GM03348 (cell line): ENCODE results near the gene FAM171A2.

ENCODE experiments used
- DNase-seq: peaks from one replicate; pipeline ENCODE4 v3.0.0; 2012; ENCODE audit warnings: low spot score

FAM171A2 gene

GRCh38 chr17:44323359-44324091, 40.1 kb downstream of the FAM171A2 start:
- DNase-seq: no peak

GRCh38 chr17:44322236-44322895, 41.3 kb downstream of the FAM171A2 start:
- DNase-seq: no peak

- no peak for DNase-seq
These were observed 42.2 kb downstream of the FAM171A2 start for GRCh38 chr17:44321246-44322120.

- DNase-seq: no peak
These were observed 43.6 kb downstream of the FAM171A2 start for GRCh38 chr17:44320066-44320465.

GRCh38 chr17:44318077-44318892, 45.4 kb downstream of the FAM171A2 start:
- DNase-seq: no peak

- no peak for DNase-seq
These were observed 46.1 kb downstream of the FAM171A2 start for GRCh38 chr17:44317545-44317944.

GRCh38 chr17:44315760-44316731, 47.6 kb downstream of the FAM171A2 start:
- no peak for DNase-seq

GRCh38 chr17:44314869-44315661, 48.6 kb downstream of the FAM171A2 start:
- peak; percentile 67 for DNase-seq

GRCh38 chr17:44314524-44314868, 49.2 kb downstream of the FAM171A2 start:
- DNase-seq: no peak

GRCh38 chr17:44314031-44314430, 49.6 kb downstream of the FAM171A2 start:
- DNase-seq: no peak

- no peak for DNase-seq
These were observed 51.1 kb downstream of the FAM171A2 start for GRCh38 chr17:44312396-44313104.

- DNase-seq: no peak
These were observed 52.0 kb downstream of the FAM171A2 start for GRCh38 chr17:44311562-44312181.

- no peak for DNase-seq
These were observed 52.9 kb downstream of the FAM171A2 start for GRCh38 chr17:44310609-44311376.

GRCh38 chr17:44310188-44310587, 53.5 kb downstream of the FAM171A2 start:
- DNase-seq: no peak

- DNase-seq: no peak
These were observed 54.2 kb downstream of the FAM171A2 start for GRCh38 chr17:44309472-44309871.

- DNase-seq: no peak
These were observed 54.8 kb downstream of the FAM171A2 start for GRCh38 chr17:44308865-44309264.

GRCh38 chr17:44308320-44308818, 55.3 kb downstream of the FAM171A2 start, which contains the start of gene RUNDC3A:
RUNDC3A (plus strand) TSS chr17:44308601; CDS start chr17:44308833, 232 bp downstream.
- peak; percentile 98 for DNase-seq
